Activated CD4-positive, alpha-beta T cell treated with anti-CD3 and anti-CD28 coated beads, Interleukin-2, amount 50 U/mL, for 4 hours (primary cell): ENCODE measurements around the gene POLD1.
A peak's percentile ranks its signal among the peaks of the same experiment; 100 is the strongest.
"Not testable (repeated sequence)": the region's sequence is repeated elsewhere in the genome, so short reads cannot be mapped to it uniquely, and the experiment has no call there.

Experiments
- DNase-seq, 2 experiments: peaks; one replicate each; pipeline ENCODE4 v3.0.0-alpha.2; 2020

POLD1 gene

DNA sequence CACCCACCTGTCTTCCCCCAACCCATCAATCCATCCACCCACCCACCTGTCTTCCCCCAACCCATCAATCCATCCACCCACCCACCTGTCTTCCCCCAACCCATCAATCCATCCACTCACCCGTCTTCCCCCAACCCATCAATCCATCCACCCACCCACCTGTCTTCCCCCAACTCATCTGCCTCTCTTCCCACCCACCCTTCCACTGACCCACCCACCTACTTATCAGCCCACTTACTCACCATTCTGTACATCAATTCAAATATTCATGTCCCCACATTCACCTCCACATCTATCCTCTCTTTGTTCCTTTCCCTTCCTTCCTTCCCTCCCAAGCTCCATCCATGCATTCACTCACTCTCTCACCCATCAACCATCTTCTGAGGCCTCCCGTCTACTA is 55.0 kb downstream of the POLD1 start:
- not testable (repeated sequence) for DNase-seq

DNA sequence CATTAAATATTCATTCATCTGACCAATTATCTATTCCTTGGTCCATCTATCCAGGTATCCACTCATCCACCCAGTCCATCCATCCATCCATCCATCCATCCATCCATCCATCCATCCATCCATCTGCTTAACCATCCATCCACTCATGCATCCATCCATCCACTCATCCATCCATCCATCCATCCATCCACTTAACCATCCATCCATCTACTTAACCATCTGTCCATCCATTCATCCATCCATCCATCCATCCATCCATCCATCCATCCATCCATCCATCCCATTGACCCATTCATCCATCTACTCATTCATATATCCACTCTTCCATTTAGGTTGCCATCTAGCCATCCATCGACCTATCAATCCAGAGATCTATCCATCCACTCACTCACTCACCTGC is 59.9 kb downstream of the POLD1 start:
- no peak for DNase-seq

DNA sequence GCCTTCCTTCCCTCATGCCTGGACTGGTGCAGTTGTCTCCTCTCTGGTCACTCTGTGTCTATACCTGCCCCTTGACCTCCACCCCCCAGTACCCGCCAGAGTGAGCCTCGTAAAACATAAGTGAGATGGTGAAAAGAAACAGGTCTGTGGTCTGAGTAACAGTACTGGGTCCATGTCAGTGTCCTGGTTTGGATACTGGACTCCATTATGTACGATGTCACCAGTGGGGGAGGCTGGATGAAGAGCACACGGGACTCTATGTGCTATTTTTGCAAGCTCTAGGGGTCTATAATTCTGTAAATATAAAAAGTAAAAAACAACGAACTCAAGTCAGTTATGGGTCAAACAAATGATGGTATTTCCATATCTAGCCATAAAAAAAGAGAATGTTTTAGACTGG is 62.9 kb downstream of the POLD1 start:
- no peak for DNase-seq

DNA sequence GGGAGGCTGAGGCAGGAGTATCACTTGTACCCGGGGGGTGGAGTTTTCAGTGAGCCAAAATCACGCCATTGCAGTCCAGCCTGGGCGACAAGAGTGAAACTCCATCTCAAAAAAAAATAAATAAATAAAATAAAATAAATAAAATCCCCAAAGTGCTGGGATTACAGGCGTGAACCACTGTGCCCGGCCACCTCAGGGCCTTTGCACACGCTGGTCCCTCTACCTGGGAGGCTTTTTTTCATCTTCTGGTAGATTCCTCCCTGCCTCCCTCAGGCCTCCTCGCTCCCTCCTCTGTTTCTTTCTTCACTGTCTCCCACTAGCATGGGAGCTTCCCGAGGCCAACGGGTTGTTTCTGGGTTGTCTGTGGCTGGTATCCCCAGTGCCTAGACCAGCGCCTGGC is 63.6 kb downstream of the POLD1 start:
- no peak for DNase-seq

DNA sequence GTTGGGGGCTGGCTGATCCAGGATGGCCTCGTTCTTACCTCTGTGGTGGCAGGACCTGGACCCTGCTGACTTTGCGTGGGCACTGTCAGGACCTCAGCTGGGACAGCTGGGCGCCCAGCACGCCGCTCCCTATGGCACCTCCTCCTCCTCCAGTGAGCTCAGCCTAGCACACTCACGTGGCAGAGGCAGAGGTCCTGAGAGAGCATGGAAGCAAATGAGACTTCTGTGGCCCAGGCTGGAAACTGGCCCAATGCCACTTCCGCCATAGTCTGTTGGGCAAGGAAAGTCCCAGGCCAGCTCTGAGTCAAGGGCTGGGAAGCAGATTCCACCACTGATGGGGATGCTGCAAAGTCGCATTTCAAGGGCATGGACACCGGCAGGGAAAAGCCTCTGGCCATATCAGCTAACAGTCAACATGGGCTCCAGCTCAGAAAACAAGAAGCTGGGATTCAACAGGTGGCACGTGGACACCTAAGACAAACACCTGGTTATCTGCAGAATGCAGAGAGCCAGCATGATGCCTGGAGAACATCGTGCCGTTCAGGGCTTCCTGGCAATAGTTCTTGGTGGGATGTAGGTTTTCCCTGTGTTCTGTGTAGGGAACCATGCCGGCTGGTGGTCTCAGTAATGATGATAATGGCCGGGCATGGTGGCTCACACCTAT is 65.2 kb downstream of the POLD1 start:
- no peak for DNase-seq

DNA sequence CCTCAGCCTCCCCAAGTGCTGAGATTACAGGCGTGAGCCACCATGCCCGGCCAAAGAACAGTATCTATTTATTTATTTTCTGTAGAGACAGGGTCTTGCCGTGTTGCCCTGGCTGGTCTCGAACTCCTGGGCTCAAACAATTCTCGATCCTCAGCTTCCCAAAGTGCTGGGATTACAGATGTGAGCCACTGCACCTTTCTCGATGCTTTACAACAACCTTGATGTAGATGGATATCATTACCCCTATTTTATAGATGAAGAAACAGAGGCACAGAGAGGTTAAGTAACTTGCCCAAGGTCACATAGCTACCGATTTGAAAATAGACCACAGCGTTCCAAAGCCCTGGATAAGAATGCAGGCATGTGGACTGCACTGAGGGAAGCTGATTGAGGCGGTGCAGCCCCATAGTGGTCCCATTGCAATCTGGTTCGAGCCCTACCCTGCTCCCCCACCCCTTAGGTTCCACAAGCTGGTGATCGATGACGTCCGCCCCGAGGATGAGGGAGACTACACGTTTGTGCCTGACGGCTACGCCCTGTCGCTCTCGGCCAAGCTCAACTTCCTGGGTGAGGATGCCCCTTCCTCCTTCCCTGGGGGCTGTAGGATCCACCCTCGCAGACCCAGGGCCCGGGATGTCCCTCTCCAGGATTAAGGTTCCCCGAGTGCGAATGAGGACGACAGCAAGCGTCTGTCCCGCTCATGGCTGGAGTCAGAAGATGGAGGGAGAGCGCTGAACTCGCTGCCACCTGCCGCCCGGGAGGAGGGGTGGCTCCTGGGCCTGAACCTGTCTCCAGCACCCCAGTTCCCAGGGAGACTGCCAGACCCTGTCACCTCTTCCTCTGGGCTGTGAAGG is 66.4 kb downstream of the POLD1 start:
- no peak for DNase-seq

DNA sequence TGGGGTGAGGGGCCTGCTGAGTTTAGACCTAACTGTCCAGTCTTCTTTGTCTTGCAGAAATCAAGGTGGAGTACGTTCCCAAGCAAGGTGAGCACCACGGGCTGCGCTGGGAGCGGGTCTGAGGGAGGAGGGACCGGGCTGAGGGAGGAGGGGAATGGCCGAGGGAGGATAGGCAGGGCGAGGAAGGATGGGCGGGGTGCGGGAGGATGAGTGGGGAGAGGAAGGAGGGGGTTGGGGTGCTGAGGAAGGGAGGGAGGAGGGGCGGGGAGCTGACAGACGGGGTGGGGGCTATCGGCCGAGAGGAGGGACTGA is 67.0 kb downstream of the POLD1 start:
- DNase-seq = no peak

DNA sequence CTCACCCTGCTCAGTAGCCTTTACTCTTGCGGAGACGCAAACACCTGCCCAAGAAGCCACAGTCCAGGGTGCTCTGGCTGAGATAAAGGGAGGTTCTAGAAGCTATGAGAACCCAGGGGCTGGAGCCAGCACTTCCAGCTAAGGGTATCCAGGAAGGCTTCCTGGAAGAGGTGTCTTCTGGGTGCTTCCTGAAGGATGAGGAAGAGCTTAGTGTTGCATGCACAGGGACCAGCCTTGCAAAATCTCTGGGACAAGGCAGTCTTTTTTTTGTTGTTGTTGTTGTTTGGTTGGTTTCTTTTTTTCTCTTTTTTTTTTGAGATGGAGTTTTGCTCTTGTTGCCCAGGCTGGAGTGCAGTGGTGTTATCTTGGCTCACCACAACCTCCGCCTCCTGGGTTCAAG is 69.1 kb downstream of the POLD1 start:
- no peak for DNase-seq

DNA sequence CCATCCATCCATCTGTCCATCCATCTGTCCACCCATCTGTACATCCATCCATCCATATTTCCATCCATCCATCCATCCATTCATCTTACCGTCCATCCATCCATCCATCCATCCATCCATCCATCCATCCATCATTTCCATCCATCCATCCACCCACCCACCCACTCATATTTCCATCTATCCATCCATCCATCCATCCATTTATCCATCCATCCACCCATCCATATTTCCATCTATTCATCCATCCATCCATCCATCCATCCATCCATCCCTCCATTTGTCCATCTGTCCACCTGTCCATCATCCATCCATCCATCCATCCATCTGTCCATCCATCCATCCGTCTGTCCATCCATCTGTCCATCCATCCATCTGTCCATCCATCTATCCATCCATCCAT is 71.8 kb downstream of the POLD1 start:
- no peak for DNase-seq

DNA sequence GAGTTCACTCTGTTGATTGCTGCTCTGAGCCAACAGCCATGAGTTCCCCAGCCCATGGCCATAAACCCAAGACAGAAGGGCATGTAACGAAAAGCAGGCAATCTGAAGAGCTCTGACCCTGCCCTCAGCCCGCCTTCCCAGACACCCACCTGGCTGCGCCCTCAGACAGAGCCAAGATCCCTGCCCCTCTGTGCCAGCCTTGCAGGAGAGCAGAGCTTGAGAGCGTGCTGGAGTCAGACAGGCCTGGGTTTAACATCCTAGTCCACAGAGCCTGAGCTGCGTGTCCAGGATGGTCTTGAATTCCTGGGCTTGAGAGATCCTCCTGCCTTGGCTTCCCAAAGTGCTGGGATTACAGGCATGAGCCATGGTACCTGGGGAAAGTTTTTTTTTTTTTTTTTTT is 73.2 kb downstream of the POLD1 start:
- no peak for DNase-seq

DNA sequence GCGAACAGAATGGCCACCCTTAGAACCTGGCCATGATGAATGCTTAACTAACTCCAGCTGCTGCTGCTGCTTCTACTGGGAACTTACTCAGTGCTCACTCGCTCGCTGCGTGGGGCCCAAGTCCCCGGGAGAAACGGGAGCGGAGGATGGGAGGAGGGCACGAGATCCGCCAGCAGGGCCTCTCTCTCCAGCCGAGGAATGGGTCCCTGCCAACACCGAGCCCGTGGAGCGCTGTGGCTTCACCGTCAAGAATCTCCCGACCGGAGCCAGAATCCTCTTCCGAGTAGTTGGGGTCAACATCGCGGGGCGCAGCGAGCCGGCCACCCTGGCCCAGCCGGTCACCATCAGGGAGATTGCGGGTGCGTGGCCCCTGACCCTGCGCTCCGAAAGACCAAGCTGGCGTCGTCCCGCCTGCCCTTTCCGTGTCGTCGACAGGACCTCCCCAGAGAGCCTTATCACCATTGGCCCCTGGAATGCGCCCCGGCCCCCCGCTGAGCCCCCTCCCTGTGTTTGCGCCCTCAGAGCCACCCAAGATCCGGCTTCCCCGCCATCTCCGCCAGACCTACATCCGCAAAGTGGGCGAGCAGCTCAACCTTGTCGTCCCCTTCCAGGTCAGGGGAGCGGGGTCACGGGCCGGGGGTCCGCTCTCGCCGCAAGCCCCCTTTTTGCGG is 74.4 kb downstream of the POLD1 start:
- DNase-seq = no peak

DNA sequence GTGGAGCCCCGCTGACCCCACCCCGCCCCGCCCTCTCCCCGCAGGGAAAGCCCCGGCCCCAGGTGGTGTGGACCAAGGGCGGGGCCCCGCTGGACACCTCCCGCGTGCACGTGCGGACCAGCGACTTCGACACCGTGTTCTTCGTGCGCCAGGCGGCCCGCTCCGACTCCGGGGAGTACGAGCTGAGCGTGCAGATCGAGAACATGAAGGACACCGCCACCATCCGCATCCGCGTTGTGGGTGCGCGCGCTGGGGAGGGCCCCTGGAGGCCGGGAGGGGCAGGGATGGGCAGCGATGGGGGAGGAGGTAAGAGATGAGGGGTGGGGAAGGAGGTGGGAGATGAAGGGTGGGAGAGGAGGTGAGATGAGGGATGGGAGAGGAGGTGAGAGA is 74.9 kb downstream of the POLD1 start:
- no peak for DNase-seq

DNA sequence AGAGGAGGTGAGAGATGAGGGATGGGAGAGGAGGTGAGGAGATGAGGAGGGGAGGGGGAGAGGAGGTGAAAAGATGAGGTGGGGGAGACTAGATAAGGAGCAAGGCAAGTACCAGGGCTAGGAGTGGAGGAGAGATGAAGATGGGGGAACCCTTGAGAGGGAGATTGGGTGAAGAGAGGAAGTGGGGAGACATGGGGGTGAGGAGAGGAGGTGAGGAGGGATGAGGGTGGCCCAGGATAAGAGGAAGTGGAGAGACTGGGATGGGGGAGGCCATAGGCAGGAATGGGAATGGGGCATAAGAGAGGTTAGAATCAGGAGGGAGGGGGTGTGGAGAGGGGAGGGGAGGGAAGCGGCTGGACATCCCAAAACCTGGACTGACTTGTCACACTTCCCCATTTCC is 75.5 kb downstream of the POLD1 start:
- DNase-seq = no peak

DNA sequence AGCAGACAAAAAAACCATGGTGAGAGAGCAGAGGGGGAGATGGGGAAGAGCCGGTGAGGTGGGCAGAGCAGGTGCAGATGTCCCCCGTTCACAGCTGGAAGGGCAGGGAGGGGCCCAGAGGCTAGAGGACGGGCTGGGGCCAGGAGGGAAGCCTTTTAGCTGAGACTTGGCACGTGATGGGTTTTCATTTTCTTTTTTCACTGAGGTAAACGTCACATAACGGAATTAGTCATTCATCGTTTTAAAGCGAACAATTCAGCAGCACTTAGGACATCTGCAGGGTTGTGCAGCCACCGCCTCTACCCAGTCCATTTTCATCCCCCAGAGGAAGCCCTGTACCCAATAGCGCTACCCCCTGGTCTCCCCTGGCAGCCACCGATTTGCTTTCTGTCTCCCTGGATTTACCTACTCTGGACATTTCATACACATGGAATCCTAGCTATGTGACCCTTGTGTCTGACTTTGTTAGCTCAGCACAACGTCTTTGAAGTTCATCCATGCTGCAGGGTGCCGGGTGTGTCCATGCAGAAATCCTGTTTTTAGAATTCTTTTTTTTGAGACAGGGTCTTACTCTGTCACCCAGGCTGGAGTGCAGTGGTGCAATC is 76.1 kb downstream of the POLD1 start:
- no peak for DNase-seq

DNA sequence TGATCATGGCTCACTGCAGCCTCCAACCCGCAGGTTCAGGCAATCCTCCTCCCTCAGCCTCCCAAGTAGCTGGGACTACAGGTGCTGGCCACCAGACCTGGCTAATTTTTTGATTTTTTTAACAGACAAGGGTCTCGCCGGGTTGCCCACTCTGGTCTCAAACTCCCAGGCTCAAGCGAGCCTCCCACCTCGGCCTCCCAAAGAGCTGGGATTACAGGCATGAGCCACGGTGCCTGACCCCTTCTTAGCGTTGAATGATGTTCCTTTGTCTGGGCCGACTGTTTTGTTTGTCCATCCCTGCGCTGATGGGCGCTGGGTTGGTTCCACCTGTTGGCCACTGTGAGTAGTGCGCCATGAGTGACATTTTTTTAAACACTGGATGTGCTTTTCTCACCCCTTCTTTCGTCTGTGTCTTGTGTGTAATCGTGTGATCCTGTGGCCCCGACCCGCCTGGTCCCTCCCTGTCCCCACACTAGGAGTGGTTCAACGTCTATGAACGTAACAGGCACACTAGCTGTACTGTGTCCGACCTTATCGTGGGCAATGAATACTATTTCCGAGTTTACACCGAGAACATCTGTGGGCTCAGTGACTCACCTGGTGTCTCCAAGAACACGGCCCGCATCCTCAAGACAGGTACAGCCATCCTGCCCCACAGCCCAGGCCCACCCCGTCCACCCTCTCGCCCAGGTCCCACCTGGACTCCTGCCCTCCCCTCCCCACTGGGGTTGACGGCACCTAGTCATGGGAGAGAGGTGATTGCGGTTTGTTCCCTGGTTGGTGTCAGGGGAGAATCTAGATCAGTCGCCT is 77.1 kb downstream of the POLD1 start:
- peak; percentile 32 to 49 for DNase-seq

DNA sequence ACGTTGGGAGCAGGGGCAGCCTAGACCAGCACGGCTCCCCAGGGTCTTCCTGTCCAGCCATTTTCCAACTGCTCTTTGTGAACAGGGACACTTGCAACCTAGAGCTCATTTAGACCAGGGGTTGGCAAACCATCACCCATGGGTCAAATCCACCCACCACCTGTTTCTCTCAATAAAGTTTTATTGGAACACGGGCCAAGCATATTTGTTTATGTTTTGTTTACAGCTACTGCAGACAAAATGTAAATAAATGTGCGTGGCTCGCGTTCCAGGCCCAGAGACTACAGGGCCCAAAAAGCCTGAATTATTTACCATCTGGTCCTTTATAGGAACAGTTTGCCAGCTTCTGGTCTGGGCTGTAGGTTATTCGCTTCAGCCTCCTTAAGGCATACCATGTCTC is 78.8 kb downstream of the POLD1 start:
- no peak for DNase-seq

DNA sequence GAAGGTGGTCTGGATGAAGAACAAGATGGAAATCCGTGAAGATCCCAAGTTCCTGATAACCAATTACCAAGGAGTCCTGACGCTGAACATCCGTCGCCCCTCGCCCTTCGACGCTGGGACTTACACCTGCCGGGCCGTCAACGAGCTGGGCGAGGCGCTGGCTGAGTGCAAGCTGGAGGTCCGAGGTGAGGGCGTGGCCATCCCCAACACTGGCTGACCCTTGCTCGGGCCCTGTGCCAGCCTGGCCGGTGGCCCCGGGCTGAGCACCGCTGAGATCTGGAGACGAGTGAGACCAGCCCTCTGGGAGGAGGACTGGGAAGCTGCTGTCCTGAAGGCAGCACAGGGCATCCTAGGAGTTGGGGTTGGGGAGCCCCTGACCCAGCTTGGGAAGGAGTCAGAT is 80.2 kb downstream of the POLD1 start:
- no peak for DNase-seq

DNA sequence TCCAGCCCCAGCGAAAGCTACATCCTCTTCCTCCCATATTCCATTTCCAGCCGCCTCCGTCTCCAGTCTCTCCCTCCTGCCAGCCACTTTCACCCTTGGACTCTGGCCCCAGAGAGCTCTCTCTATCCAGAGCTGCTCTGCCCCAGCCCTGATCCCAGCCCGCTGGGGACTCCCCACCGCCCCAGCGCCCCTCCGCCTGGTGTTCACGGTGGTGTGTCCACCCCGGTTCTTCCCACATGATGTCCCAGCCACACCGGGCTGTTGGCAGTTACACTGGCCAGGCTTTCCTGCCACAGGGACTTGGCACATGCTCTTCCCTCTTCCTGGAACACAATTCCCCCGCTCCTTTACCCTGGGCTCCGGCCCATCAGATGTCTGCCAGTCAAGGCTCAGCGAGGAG is 80.9 kb downstream of the POLD1 start:
- DNase-seq = no peak

DNA sequence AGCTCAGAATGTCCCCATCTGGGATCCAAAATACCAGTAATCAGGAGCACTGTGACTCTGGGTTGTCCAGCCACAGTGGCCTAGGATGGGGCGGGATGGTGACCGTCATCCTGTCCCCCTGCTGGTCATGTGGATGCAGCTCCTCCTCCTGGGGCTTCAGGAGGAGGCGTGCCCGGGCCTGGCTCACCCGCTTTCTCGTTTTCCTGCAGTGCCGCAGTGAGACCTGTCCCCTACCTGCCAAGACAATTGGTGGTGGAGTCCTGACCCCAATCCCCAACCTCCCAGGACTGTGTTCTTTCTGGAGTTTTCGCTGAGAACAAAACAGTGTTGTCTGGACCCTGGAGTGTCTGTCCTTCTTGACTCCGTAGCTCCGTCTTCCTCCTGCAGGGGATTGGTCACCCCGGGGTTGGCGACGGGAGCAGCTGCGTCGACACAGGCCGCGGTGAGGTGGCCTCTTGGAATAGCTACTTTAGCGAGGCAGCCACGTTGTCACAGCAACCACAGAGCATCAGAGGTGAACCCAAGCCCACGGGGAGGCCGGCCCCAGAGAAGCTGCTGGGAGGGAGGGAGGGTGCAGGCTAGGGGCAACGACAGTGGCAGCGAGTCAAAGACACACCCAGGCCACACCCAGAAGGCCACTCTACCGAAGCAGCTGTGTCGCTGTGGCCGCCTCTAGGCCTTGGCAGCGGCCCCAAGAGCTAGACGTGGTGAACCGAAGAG is 82.0 kb downstream of the POLD1 start:
- DNase-seq = no peak

DNA sequence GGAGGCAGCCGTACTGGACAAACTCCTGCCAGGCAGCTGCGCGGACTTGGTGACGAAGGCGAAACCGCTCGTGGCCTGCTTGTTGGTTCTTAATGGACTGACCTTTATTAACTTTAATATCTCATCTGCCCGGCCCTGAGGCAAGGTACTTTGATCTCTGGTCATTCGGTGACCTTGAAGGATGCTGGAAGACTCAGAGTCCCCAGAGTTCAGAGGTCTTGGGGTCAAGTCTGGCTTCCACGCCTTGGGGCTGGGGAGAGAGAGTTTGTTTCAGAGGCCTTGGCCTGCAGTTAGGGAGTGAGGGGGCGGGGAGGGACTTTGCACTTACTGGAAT is 82.5 kb downstream of the POLD1 start:
- DNase-seq = no peak

DNA sequence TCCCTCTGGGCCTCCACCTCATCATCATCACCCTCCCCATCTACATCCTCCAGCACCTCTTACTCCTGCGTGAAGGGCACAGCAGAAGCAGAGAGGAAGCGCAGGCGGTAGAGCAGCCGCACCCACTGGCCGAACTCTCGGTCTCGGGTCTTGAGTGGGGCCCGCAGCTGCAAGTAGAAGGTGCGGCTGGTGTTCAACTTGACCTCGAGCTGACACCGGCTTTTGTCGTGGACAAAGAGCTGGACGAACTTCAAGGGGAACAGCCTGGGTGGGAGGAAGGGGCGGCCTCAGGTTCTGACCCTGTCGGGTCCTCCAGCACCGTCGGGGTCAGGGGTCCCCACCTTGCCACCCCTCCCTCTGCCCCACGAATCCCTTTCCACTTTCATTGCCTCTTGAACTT is 83.4 kb downstream of the POLD1 start:
- no peak for DNase-seq
